Spleen (tissue), 11 donors: ENCODE results near the gene NMRK2. TPM values are rescaled to one million over a fixed set of nuclear protein-coding genes. Genes with fewer than 3 reads are reported as not detected.
A peak's percentile ranks its signal among the peaks of the same experiment; 100 is the strongest.

Source experiments
- DNase-seq: peaks from one replicate; pipeline ENCODE4 v3.0.0-alpha.2; 2020
- H3K27ac ChIP-seq, 8 donors: fragments of 200-600 bp; sonication (generic) in 7 of 8; 1 replicate in 4 of 8; 2 replicates in 4 of 8; pipeline versions ENCODE4 v1.5.0 to v1.8.0; 2016 to 2021; ENCODE audit warnings: inconsistent platforms in 4 of 8, mild to moderate bottlenecking in 4 of 8, moderate library complexity in 1 of 8
- H3K27me3 ChIP-seq, 7 donors: fragments of 200-600 bp; sonication (generic) in 6 of 7; replicated peaks in 1 of 7; 1 replicate in 4 of 7; 2 replicates in 3 of 7; pipeline versions ENCODE4 v1.5.0 to v1.8.0; 2016 to 2021; ENCODE audit warnings: inconsistent platforms in 3 of 7, mild to moderate bottlenecking in 1 of 7
- H3K36me3 ChIP-seq, 6 donors: fragments of 200-600 bp; sonication (generic) in 5 of 6; 1 replicate in 4 of 6; 2 replicates in 2 of 6; pipeline versions ENCODE4 v1.5.0 to v1.8.0; 2016 to 2021; ENCODE audit warnings: inconsistent platforms in 2 of 6
- H3K4me1 ChIP-seq, 6 donors: fragments of 200-600 bp; sonication (generic) in 5 of 6; 1 replicate in 3 of 6; 2 replicates in 3 of 6; pipeline versions ENCODE4 v1.5.0 to v1.8.0; 2016 to 2021; ENCODE audit warnings: inconsistent platforms in 3 of 6
- H3K4me3 ChIP-seq, 8 donors: fragments of 200-600 bp; sonication (generic) in 7 of 8; 1 replicate in 4 of 8; 2 replicates in 4 of 8; pipeline versions ENCODE4 v1.5.0 to v1.8.0; 2016 to 2021; ENCODE audit warnings: inconsistent platforms in 4 of 8, mild to moderate bottlenecking in 4 of 8, moderate library complexity in 2 of 8
- H3K9me3 ChIP-seq, 8 donors: fragments of 200-600 bp; sonication (generic) in 7 of 8; 1 replicate in 4 of 8; 2 replicates in 4 of 8; pipeline versions ENCODE4 v1.5.0 to v1.8.0; 2016 to 2021; ENCODE audit warnings: inconsistent platforms in 4 of 8
- POLR2A ChIP-seq, 3 donors: fragments of 450-650 bp; IDR thresholded peaks; one replicate each; pipeline ENCODE4 v1.5.1; 2017; ENCODE audit warnings: antibody characterized with exemption in 3 of 3, mild to moderate bottlenecking in 1 of 3
- POLR2AphosphoS5 ChIP-seq, 3 donors: sonication (generic); formaldehyde crosslinking; IDR thresholded peaks; one replicate each; pipeline ENCODE4 v1.5.1; 2017; ENCODE audit warnings: antibody characterized with exemption in 3 of 3
- WGBS, 5 donors: extraction: QIAGEN DNeasy Blood & Tissue Kit in 3 of 5; methylation state at CpG; one replicate each; pipeline versions ENCODE4 v1.1.5 to v1.1.7; 2013 to 2018; 5-methylcytosine and 5-hydroxymethylcytosine counted together
- intact Hi-C: fragments of 100-400 bp; cut with DNase I; formaldehyde crosslinking; loops from one replicate; pipeline ENCODE4 v1.15.0; 2023; ENCODE audit warnings: low total_unique reads
- polyA plus RNA-seq, 3 donors: library from polyadenylated mRNA; stranded (reverse); fragments of 200-250 nt; gene quantifications; one replicate each; pipeline ENCODE4 v1.2.1, GENCODE V29; 2013
- total RNA-seq, 7 donors: library from RNA; depleted of rRNA in 3 of 7; stranded (reverse); fragments of >200 nt in 3 of 7; fragmentation: NEBNext Ultra II Directional in 4 of 7; extraction: Animal tissue kit (Norgen Biotek cat#: 25700) in 4 of 7; gene quantifications; one replicate each; pipeline versions ENCODE4 v1.1.0 to v1.2.1, GENCODE V29; 2016 to 2021
- TF ChIP-seq, protein P1 (sequence below), 11 experiments: fragments of 200-600 bp in 7 of 11; fragments of 450-650 bp in 4 of 11; sonication (generic) in 4 of 11; IDR thresholded peaks in 8 of 11; conservative IDR thresholded peaks in 3 of 11; 1 replicate in 7 of 11; 2 replicates in 4 of 11; pipeline versions ENCODE4 v1.4.0 to v1.8.0; 2016 to 2021; ENCODE audit warnings: antibody characterized with exemption in 11 of 11, inconsistent platforms in 4 of 11, mild to moderate bottlenecking in 1 of 11
- donor health status: healthy with polysubstance abuse.
- donor health status: DM: no; HTN: no; CAD: no; lungs with moderate emphysema.
- donor health status: DM: no; HTN: no; CAD: no.
- donor health status: Bipolar disorder and iron deficiency.
- donor health status: healthy.
- donor health status: DM: no; HTN: no; CAD: no.
- donor health status: DM: yes; HTN: yes; CAD: no.

The NMRK2 gene
- total and polyA plus RNA-seq, 10 donors: 0.29 to 1.5 (median 0.52) TPM; not detected in 7

DNA sequence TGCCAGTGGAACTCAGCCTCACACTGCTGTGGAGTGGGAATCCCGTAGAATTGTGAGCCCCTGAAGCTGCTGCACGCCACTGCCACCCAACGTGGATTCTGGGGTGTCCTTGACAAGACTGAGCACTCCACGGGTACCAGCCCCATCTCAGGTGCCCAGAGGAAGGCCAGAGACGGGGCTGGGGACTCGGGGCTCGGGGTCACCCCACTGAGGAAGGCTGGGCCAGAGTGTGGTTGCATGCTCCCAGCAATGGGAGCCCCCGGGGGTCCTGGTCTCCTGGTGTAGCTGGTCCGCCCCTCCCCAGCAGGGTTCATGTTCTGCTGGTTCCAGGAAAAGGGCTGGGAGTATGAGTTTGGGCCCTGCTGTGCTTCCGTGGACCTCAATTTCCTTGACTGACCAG, 22.8 kb downstream of the NMRK2 start:
- H3K27ac ChIP-seq: no peak overlapping the region
- peaks cover 0 to 9% (median 0%) of the 10 kb centered on the region in 7 donors for H3K27me3 ChIP-seq
- H3K9me3 ChIP-seq: no peaks in the 10 kb centered on the region
- WGBS, 5 donors: 69 to 93% (median 87%) methylated on average over 5 to 10 of the region's 10 CpGs
- peaks cover 0 to 31% (median 14%) of the 10 kb centered on the region in 6 donors for H3K4me1 ChIP-seq
- intact Hi-C loops: no loop called here
- TF ChIP-seq, protein P1, sequence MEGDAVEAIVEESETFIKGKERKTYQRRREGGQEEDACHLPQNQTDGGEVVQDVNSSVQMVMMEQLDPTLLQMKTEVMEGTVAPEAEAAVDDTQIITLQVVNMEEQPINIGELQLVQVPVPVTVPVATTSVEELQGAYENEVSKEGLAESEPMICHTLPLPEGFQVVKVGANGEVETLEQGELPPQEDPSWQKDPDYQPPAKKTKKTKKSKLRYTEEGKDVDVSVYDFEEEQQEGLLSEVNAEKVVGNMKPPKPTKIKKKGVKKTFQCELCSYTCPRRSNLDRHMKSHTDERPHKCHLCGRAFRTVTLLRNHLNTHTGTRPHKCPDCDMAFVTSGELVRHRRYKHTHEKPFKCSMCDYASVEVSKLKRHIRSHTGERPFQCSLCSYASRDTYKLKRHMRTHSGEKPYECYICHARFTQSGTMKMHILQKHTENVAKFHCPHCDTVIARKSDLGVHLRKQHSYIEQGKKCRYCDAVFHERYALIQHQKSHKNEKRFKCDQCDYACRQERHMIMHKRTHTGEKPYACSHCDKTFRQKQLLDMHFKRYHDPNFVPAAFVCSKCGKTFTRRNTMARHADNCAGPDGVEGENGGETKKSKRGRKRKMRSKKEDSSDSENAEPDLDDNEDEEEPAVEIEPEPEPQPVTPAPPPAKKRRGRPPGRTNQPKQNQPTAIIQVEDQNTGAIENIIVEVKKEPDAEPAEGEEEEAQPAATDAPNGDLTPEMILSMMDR (IDR thresholded peaks at IDR 0.05 in 8 of 11, conservative IDR thresholded peaks at IDR 0.05 in 3 of 11): no peak
- no peak for TF ChIP-seq POLR2AphosphoS5 (IDR thresholded peaks at IDR 0.05)
- no peak for TF ChIP-seq POLR2A (IDR thresholded peaks at IDR 0.05)
- H3K36me3 ChIP-seq: peaks cover 3 to 54% (median 44%) of the 10 kb centered on the region in 6 donors
- DNase-seq: no peak
- H3K4me3 ChIP-seq: no peak overlapping the region

DNA sequence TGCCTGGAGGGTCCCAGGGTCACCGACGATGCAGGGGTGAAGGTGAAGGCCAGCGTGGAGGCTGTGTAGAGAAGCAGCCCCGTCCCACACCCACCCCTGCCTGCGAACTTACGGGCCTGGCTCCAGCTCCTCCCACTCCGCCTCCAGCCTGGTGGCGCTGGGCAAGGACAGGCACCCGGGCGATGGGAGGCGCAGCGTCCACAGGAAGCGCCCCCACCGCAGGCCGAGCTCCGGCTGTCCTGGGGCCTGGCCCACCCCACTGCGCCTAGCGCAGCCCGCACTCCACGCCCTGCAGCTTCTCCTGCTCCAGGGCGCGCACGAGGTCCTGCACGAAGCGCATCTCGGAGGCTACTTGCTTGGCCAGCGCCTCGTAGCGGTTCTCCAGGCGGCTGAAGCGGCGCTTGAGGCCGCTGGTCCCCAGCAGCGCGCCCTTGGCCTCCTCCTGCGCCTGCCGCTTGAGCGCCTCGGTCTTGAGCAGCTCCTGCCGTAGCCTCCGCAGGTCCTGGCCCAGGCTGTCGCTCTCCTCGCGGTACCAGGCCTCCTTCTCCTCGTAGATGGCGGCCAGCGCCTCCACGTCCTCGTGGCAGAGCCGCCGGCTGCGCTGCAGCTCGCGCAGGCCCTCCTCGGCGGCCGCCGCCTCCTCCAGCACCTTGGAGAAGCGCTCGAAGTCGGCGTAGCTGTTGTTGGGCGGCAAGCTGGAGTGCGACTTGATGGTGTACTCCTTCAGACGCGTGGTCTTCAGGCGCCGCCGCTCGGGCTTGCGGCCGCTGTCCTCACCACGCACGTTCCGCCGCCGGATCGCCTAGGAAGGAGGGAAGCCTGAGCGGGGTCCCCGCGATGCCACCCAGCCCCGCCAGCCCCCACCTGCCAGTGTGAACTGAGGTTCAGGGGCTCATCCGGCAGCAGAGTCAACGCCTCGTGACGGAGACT, 26.2 kb downstream of the NMRK2 start:
- TF ChIP-seq POLR2A (IDR thresholded peaks at IDR 0.05) (no peak), POLR2AphosphoS5 (IDR thresholded peaks at IDR 0.05) (peak in 1 of 3 donors; percentile 51)
- TF ChIP-seq, protein P1 (IDR thresholded peaks at IDR 0.05 in 8 of 11, conservative IDR thresholded peaks at IDR 0.05 in 3 of 11): no peak

DNA sequence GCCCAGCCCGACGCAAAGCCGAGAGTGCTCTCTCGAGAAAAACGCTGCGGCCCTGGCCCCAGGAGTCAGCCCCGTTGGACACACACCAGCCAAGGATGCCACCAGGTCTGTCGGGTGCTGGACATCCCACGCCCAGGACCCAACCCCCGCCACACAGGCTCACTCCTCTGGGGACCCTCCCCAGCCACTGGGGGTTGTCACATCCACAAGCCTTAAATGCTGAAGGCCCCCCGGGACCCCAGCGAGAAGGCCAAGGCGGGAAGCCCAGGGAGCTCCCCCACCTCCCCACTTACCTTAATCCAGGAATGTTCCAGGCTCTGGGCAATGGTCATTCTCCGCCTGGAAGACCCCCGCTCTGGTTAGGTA, 26.9 kb downstream of the NMRK2 start:
- H3K9me3 ChIP-seq: no peaks in the 10 kb centered on the region
- intact Hi-C loops: no loop called here
- TF ChIP-seq POLR2A (IDR thresholded peaks at IDR 0.05) (no peak), POLR2AphosphoS5 (IDR thresholded peaks at IDR 0.05) (no peak)
- TF ChIP-seq, protein P1 (IDR thresholded peaks at IDR 0.05 in 8 of 11, conservative IDR thresholded peaks at IDR 0.05 in 3 of 11): no peak
- H3K36me3 ChIP-seq: peaks cover 3 to 95% (median 84%) of the 10 kb centered on the region in 6 donors
- 95 to 99% (median 96%) methylated on average over 12 to 15 of the region's 15 CpGs for WGBS, 5 donors
- H3K4me3 ChIP-seq: no peak overlapping the region
- no peaks in the 10 kb centered on the region for H3K27me3 ChIP-seq
- DNase-seq: no peak
- H3K27ac ChIP-seq: no peak overlapping the region
- H3K4me1 ChIP-seq: peaks cover 0 to 3% (median 0%) of the 10 kb centered on the region in 6 donors

More for the DNA sequence above, 26.2 kb downstream of the NMRK2 start:
- Histone ChIP-seq H3K27me3 (no peaks in the 10 kb centered on the region), H3K36me3 (peaks cover 3 to 88% (median 78%) of the 10 kb centered on the region in 6 donors), H3K27ac (no peak overlapping the region), H3K4me1 (no peaks in the 10 kb centered on the region), H3K4me3 (no peak overlapping the region), H3K9me3 (no peaks in the 10 kb centered on the region)
- 94 to 96% (median 96%) methylated on average over 77 to 86 of the region's 86 CpGs for WGBS, 5 donors
- intact Hi-C loops: no loop called here
- no peak for DNase-seq

DNA sequence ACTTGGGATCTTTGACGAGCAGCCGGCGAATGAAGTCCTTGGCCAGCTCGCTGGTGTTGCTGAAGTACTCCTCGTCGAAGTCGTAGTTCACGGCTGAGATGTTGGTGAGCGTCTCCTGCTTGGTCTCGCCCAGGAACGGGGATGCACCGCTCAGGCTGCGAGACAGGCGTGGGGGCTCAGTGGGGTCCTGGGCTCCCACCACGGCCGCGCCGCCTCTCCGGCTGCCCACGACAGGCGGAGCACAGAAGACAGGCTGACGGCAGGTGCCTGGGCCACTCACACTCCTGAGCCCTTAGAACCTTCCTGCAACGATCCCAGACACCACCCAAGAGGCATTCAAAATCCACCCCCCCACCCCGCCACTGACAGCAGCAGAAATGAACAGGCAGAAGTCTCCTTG, 28.1 kb downstream of the NMRK2 start:
- no peaks in the 10 kb centered on the region for H3K9me3 ChIP-seq
- no peak for DNase-seq
- TF ChIP-seq, protein P1 (IDR thresholded peaks at IDR 0.05 in 8 of 11, conservative IDR thresholded peaks at IDR 0.05 in 3 of 11): no peak
- no peak for TF ChIP-seq POLR2AphosphoS5 (IDR thresholded peaks at IDR 0.05)
- TF ChIP-seq POLR2A (IDR thresholded peaks at IDR 0.05): no peak
- H3K4me1 ChIP-seq: peaks cover 0 to 7% (median 3%) of the 10 kb centered on the region in 6 donors
- H3K4me3 ChIP-seq: no peak overlapping the region
- no peaks in the 10 kb centered on the region for H3K27me3 ChIP-seq
- 95 to 97% (median 95%) methylated on average over 5 to 24 of the region's 24 CpGs for WGBS, 5 donors
- intact Hi-C loops: no loop called here
- H3K36me3 ChIP-seq: peaks cover 3 to 100% (median 88%) of the 10 kb centered on the region in 6 donors
- H3K27ac ChIP-seq: no peak overlapping the region
